ENCODE results near the gene CLMP. TPM values are rescaled to one million over a fixed set of nuclear protein-coding genes. Genes with fewer than 3 reads are reported as not detected.

Gene CLMP
- total RNA-seq, 1 experiment from 2014 or later: 3.2 TPM

DNA sequence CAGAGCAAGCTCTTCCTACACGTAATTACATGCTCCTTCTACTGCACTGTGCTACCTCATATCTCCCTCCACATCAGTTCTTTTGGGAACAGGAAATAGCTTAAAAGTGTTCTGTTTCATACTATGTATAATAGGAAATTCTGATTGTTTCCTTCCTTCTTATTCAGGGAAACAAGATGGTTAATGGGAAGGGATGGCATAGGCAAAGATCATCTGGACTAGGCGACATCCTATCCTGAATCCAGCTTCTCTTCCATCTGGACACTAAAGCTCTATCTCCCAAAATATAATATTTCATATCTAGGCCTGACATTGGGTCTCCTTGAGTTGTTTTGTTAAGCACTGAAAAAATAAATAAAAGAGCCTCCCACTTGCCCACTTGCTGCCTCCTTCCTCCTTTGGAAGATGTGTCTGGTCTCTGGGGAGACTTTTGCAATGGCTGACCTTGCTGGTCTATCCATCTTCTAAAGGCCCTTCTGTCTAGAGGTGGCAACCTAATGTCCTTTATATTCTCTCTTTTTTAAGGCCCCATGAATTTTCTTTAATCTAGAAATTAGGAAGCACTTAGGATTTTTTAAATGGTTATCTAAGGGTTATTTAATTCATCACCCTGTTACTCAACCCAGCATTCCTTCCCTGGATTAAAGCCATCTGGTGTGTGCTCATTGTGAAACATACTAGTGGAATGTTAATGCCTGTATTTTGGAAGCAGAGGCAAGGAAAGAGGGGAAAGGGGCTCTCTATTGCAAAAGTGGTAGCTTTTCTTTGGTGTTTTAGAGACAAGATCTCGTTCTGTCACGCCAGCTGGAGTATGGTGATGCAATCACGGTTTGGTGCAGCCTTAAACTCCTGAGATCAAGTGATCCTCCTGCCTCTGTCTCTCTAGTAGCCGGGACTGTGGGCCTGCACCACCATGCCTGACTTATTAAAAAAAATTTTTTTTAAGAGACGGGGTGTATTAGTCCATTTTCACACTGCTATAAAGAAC is 20.6 kb downstream of the CLMP start:
- ChIA-PET RAD21 (ENCODE audit: low non-redundant PET in 1 of 2, low total read pairs in 2 of 2, uncharacterized antibody in 2 of 2, unreplicated experiment in 2 of 2) (no interaction called here), POLR2A (no interaction called here), CTCF (interaction anchor here (1.5 kb wide), 1 partner anchor 11 kb away, joined by 4 read pairs; no protein-coding TSS in a partner anchor)
- no peak for DNase-seq (ENCODE audit: low read depth, low spot score)
- no TSS peak for BruUV-seq (replicated peaks)
- H3K27ac ChIP-seq (ENCODE audit: low read depth, low read length): no peak overlapping the region
- intact Hi-C loops (cut with micrococcal nuclease): no loop called here
- H3K9ac ChIP-seq (ENCODE audit: low read length): no peak overlapping the region
- no peaks in the 10 kb centered on the region for H3K79me2 ChIP-seq (ENCODE audit: insufficient read depth, low read length)
- H3K4me2 ChIP-seq (ENCODE audit: low read length): no peak overlapping the region
- H3K4me3 ChIP-seq (replicated peaks in 1 of 2; ENCODE audit: low read depth in 1 of 2, low read length in 2 of 2): no peak overlapping the region
- H4K20me1 ChIP-seq (ENCODE audit: insufficient read depth): no peaks in the 10 kb centered on the region
- TF ChIP-seq EZH2phosphoT487 (IDR thresholded peaks at IDR 0.05; ENCODE audit: borderline replicate concordance) (no peak), YY1 (IDR thresholded peaks at IDR 0.05; ENCODE audit: extremely low read depth, insufficient replicate concordance, low read depth, low read length) (no peak), CBX3 (IDR thresholded peaks at IDR 0.05; ENCODE audit: low read depth) (no peak), RAD21 (IDR thresholded peaks at IDR 0.05; ENCODE audit: low read depth) (no peak), SRF (IDR thresholded peaks at IDR 0.05; ENCODE audit: low read depth) (no peak), POLR2A (IDR thresholded peaks at IDR 0.05; ENCODE audit: borderline replicate concordance, extremely low read depth, insufficient read depth, insufficient read length) (no peak), SIN3A (IDR thresholded peaks at IDR 0.05; ENCODE audit: low read depth) (no peak), POLR2AphosphoS5 (IDR thresholded peaks at IDR 0.05; ENCODE audit: low read depth, low read length) (no peak), EGR1 (IDR thresholded peaks at IDR 0.05; ENCODE audit: low read depth) (no peak), ELF1 (IDR thresholded peaks at IDR 0.05; ENCODE audit: borderline replicate concordance, low read depth) (no peak), FOSL1 (IDR thresholded peaks at IDR 0.05; ENCODE audit: low read depth) (no peak)
- TF ChIP-seq, protein P1, sequence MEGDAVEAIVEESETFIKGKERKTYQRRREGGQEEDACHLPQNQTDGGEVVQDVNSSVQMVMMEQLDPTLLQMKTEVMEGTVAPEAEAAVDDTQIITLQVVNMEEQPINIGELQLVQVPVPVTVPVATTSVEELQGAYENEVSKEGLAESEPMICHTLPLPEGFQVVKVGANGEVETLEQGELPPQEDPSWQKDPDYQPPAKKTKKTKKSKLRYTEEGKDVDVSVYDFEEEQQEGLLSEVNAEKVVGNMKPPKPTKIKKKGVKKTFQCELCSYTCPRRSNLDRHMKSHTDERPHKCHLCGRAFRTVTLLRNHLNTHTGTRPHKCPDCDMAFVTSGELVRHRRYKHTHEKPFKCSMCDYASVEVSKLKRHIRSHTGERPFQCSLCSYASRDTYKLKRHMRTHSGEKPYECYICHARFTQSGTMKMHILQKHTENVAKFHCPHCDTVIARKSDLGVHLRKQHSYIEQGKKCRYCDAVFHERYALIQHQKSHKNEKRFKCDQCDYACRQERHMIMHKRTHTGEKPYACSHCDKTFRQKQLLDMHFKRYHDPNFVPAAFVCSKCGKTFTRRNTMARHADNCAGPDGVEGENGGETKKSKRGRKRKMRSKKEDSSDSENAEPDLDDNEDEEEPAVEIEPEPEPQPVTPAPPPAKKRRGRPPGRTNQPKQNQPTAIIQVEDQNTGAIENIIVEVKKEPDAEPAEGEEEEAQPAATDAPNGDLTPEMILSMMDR (IDR thresholded peaks at IDR 0.05 in 2 of 3, conservative IDR thresholded peaks at IDR 0.05 in 1 of 3; ENCODE audit: borderline replicate concordance in 1 of 3, insufficient read depth in 1 of 3, low read depth in 2 of 3, low read length in 2 of 3): no peak
- TF ChIP-seq, protein P2, sequence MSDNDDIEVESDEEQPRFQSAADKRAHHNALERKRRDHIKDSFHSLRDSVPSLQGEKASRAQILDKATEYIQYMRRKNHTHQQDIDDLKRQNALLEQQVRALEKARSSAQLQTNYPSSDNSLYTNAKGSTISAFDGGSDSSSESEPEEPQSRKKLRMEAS (IDR thresholded peaks at IDR 0.05): no peak
- no peak overlapping the region for H2AFZ ChIP-seq (ENCODE audit: low read depth, low read length, poor library complexity, severe bottlenecking)
- no peaks in the 10 kb centered on the region for H3K36me3 ChIP-seq (ENCODE audit: control insufficient read depth in 1 of 2, insufficient read depth in 2 of 2, low read length in 2 of 2)
- H3K27me3 ChIP-seq (ENCODE audit: insufficient read depth, low read length): no peaks in the 10 kb centered on the region
- no peaks in the 10 kb centered on the region for H3K9me2 ChIP-seq (ENCODE audit: insufficient read depth)
- no peaks in the 10 kb centered on the region for H3K9me3 ChIP-seq (ENCODE audit: control insufficient read depth in 1 of 2, insufficient read depth in 1 of 2, low read depth in 1 of 2, low read length in 2 of 2)
- H3K4me1 ChIP-seq (ENCODE audit: control insufficient read depth in 1 of 2, insufficient read depth in 2 of 2, low read length in 2 of 2): no peaks in the 10 kb centered on the region
- ATAC-seq: no peak

Data from HCT116 (cell line).